GM06990 (cell line): Measurements from ENCODE around the gene CHST6.
A peak's percentile ranks its signal among the peaks of the same experiment; 100 is the strongest.
"Not testable (repeated sequence)": the region's sequence is repeated elsewhere in the genome, so short reads cannot be mapped to it uniquely, and the experiment has no call there.

Experiments used
- DNase-seq: peaks from one replicate; pipeline ENCODE4 v3.0.0-alpha.2; 2011; ENCODE audit not compliant: insufficient read length; ENCODE audit errors: extremely low read depth
- H3K27me3 ChIP-seq: replicated peaks from 2 replicates; pipeline ENCODE4 v1.6.0; 2011; ENCODE audit warnings: low read length; ENCODE audit not compliant: control insufficient read depth, insufficient read depth
- H3K36me3 ChIP-seq: 2 replicates; pipeline ENCODE4 v1.5.1; 2011; ENCODE audit warnings: low read length; ENCODE audit not compliant: control insufficient read depth, insufficient read depth
- H3K4me3 ChIP-seq: replicated peaks from 2 replicates; pipeline ENCODE4 v1.5.1; 2011; ENCODE audit warnings: low read depth, mild to moderate bottlenecking, control low read depth, low read length
- TF ChIP-seq, protein P1 (sequence below): IDR thresholded peaks from 2 replicates; pipeline ENCODE4 v1.5.1; 2011; ENCODE audit warnings: low read length, control low read depth, mild to moderate bottlenecking, inconsistent platforms; ENCODE audit not compliant: insufficient read depth, poor library complexity, severe bottlenecking

The CHST6 gene

GRCh38 chr16:75501359-75501758 lies 6.1 kb upstream of the CHST6 start:
- no peaks in the 10 kb centered on the region for H3K36me3 ChIP-seq
- no peak for DNase-seq
- TF ChIP-seq, protein P1, sequence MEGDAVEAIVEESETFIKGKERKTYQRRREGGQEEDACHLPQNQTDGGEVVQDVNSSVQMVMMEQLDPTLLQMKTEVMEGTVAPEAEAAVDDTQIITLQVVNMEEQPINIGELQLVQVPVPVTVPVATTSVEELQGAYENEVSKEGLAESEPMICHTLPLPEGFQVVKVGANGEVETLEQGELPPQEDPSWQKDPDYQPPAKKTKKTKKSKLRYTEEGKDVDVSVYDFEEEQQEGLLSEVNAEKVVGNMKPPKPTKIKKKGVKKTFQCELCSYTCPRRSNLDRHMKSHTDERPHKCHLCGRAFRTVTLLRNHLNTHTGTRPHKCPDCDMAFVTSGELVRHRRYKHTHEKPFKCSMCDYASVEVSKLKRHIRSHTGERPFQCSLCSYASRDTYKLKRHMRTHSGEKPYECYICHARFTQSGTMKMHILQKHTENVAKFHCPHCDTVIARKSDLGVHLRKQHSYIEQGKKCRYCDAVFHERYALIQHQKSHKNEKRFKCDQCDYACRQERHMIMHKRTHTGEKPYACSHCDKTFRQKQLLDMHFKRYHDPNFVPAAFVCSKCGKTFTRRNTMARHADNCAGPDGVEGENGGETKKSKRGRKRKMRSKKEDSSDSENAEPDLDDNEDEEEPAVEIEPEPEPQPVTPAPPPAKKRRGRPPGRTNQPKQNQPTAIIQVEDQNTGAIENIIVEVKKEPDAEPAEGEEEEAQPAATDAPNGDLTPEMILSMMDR: no peak
- no peak overlapping the region for H3K4me3 ChIP-seq
- no peaks in the 10 kb centered on the region for H3K27me3 ChIP-seq

DNA sequence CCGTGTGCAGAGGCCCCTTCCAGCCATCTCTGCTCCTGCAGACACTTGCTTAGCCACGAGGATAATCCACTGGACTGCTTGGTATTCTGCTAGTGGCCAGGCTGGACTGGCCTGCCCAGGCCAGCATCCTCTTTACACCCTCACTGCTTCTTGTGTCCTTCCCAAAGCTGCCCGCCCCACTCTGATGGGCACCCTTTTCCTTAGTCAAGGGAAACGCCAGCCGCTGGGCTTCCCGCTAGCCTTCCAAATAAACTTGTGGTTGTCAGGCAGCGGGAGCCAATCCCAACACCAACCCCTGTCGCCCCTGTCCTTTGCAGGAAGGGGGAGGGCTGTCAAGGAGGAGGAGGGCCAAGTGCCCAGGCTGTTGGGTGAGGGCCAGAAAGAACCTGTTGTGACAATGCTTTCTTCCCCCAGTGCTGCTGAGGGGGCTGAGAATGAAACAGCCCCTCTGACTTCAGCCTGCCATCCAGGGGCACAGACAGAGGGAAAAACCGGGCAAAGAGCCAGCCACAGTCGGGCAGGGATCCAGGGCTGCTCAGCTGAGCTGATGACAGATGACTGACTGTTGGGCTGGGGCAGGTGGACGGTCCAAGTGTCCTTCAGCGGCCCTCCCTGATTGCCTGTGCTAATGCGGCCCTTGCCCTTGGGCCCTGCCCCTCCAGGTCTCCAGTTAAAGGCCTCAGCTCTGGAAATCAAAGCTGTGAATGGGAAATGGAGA lies 3.5 kb upstream of the CHST6 start:
- H3K4me3 ChIP-seq, H3K36me3 ChIP-seq, DNase-seq, H3K27me3 ChIP-seq: not testable (repeated sequence)

DNA sequence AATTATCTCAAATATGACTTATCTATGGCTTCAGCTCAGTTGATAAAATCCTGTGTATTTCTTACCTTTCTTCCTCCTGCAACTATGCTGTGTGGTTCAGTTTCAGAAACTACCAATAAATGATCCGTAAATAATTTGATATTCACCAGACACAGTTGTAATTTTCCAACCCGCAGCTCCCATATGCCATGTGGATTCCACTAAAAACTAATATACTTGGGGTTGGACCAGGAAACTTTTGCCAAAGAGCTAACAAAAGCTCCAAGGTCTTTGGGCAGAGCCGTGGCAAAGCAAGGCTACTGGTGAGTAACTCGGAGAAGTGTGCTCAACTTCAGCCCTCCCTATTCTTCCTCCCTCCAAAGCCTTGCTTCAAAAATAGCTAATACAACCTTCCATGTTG lies 2.3 kb upstream of the CHST6 start:
- no peak overlapping the region for H3K4me3 ChIP-seq
- no peak for DNase-seq
- H3K27me3 ChIP-seq: no peaks in the 10 kb centered on the region
- no peaks in the 10 kb centered on the region for H3K36me3 ChIP-seq
- TF ChIP-seq, protein P1: no peak

DNA sequence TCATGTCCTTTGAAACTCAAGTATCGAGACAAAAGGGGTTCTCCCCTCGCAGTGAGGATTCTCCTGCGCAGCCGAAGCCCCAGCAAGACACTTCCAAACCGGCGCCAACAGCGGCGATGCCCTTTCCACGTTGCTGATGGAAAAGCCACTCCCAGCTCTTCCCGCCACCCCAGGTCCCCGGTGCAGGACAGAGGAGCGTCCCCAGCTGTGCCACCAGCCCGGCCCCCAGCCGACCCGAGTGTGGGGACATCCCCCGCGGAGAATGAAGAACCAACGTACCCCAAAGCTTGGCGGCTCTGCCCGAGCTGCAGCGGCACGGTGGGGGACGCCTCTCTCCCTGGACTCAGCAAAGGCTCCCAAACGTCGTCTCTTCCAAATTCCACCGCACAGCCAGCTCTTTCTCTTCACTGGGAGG lies 573 bp downstream of the CHST6 start:
- DNase-seq: no peak
- no peaks in the 10 kb centered on the region for H3K36me3 ChIP-seq
- TF ChIP-seq, protein P1: no peak
- H3K4me3 ChIP-seq: peak overlapping the region; percentile 54
- H3K27me3 ChIP-seq: no peaks in the 10 kb centered on the region

DNA sequence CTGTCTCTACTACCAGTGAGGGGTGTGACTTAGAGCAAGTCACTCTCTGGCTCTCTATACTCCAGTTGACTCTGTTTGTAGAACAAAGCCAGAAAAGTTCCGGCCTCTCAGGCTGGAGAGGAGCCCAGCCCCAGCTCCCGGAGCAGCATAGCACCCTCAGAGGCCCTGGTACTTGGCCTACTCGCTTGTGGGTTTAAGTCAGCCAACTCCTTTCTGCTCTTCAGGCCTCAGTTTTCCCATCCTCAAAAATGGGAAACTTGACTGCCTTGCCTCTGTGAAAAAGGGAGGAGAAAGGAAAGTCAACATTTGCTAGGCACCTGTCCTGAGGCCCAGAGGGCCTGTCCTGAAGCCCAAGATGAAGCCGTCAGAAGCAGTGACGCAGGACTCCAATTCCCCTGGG lies 1.1 kb downstream of the CHST6 start:
- TF ChIP-seq, protein P1: no peak
- Histone ChIP-seq H3K4me3 (no peak overlapping the region), H3K27me3 (no peaks in the 10 kb centered on the region), H3K36me3 (no peaks in the 10 kb centered on the region)
- DNase-seq: no peak

DNA sequence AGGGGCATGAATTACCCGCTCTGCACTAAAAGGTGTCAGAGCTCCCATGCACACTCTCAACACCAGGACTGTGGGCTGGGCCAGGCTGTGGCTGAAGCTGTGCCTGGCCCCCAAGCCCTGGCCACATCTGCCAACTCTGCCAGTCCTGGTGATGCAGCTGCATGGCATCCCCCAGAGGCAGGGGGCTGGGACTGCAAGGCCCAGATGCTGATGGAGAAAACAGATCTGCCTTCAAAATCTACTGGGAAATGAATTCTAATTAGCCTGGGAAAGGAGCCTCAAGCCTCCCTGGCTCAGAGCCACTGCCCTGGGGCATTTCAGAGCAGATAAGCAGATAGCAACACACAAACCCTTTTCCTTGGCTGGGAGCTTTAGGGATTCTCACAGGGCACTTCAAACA lies 3.4 kb downstream of the CHST6 start:
- Histone ChIP-seq H3K27me3 (no peaks in the 10 kb centered on the region), H3K36me3 (no peaks in the 10 kb centered on the region), H3K4me3 (no peak overlapping the region)
- TF ChIP-seq, protein P1: peak; percentile 46
- no peak for DNase-seq
